Activated effector memory CD4-positive, alpha-beta T cell treated with anti-CD3 and anti-CD28 coated beads, Interleukin-2, amount 50 U/mL, for 16 hours (primary cell): ENCODE data around the gene FAM83F.
A peak's percentile ranks its signal among the peaks of the same experiment; 100 is the strongest.

Source experiments
- DNase-seq: peaks from one replicate; pipeline ENCODE4 v3.0.0-alpha.2; 2020

FAM83F gene

GRCh38 chr22:40039482-40040115 lies 44.8 kb downstream of the FAM83F start:
- no peak for DNase-seq

- no peak for DNase-seq
These were observed 46.2 kb downstream of the FAM83F start for GRCh38 chr22:40040927-40041326.

DNA sequence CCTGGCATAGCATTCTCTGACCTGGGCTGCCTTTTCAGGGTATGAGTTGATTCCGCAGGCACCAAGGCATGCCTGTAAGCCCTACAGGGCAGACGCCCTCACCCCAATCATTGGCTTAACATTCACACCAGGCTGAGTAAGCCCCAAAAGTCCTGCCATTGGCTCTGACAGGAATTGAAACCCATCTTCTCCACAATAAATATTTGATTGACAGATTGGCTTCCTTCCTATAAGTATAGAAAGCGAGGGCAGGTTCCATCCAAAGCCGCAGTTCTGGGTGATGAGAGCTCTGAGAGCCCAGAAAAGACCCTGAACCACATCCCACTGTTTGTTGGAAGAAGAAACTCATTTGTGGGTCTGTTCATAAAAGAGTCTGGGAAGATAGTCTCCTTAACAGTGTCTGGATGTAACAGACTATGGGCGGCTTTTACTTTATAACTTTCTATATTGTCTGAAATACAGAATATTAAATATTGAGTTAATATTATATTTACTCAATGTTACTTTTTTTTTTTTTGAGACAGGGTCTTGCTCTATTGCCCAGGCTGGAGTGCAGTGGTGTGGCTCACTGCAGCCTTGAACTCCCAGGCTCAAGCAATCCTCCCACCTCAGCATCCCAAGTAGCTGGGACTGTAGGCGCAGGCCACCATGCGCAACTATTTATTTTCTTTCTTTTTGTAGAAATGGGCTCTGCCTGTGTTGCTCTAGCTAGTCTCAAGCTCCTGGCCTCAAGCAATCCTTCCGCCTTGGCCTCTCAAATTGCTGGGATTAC lies 46.8 kb downstream of the FAM83F start:
- DNase-seq = peak; percentile 31

GRCh38 chr22:40042312-40042711 lies 47.6 kb downstream of the FAM83F start:
- DNase-seq = peak; percentile 13

DNA sequence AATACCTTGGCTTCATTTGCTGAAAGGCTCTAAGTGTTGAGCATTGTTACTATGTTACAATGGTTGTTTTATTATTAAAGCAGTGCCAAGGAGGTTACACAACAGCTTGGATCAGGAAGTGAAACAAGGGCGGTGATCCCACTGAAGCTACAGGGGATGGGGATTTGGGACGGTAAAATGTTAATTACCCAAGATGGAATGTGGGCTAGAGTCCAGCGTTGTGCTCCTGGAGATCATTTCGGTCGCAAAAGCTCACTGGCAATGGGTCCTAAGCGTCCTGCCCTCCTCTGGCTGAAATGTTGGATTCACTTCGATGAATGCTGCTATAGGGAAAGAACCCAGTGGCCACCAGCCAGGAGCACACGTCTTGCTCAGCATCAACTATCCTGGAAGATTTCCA lies 48.3 kb downstream of the FAM83F start:
- peak; percentile 45 for DNase-seq

- DNase-seq = peak; percentile 62
These were observed 49.0 kb downstream of the FAM83F start for GRCh38 chr22:40043793-40044101.

DNA sequence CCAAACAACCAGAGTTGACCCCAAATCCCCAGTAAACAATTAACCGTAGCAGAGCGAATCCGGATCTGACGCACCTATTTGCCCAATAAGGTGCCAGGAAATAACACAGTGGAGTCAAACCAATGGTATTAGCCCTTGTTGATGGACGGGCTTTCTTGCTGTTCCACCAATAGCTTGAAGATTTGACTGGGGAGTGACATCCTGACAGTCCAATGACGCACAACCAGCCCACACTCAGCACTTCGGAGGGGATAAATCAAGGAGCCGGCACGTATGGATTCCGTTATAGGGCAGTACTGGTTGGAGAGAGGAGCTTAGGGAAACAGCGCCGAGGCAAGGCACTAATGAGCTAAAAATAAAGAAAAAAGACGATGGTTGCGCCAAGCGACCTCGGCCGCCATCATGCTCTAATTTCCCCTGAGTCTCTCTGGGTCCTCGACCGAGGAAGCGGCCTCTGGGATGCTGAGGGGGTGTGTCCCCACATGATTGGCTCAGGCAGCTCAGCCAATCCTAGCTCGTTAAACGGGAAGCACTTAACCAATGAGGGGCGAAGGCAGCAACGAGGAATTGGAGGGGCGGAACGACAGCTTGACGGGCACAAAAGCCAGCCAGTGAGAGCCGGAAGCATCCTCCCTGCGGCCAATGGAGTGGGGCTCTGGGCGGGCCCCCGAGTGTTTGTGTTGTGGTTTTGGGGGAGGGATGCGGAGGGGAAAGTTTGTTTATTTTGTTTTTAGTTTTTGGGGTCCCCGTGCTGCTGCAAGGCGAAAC lies 49.5 kb downstream of the FAM83F start:
- peak; percentile 99 for DNase-seq

- peak; percentile 91 for DNase-seq
These were observed 50.4 kb downstream of the FAM83F start for GRCh38 chr22:40044870-40045834.

GRCh38 chr22:40046126-40046525 lies 51.4 kb downstream of the FAM83F start:
- DNase-seq = no peak

DNA sequence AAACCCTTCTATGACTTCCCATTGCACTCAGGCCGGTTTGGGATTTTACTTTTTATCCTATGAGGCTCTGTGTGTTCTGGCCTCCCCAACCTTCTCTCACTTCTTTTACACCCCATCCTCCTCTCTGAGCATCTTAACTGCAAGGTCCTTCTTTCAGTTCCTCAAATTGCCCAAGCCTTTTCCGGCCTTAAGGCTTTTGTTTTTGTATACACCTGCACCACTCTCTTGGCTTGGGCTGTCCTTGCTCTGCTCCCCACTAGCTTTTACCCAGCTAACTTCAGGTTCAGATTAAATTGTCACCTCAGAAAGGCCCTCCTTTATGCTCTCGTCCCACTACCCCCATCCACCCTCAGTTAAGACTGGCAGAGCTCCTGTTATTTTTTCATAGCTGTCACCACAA lies 55.5 kb downstream of the FAM83F start:
- no peak for DNase-seq

DNA sequence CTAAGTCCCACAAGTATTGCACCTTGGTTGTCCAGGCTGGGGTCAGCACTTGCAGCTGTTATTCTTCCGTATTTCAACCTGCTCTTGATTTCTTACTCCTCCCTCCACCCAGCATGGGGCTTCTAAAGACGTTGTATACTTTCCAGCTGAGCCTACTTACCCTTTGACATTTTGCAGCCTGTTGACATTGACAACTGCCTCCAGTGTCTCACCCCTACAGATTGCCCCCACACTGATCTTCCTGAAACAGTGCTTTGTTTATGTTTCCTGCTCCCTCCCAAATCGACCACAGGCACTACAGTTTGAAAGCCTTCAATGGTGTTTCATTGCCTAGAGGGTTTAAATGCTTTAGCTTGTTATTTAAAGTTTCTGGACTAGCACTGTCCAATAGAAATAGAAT lies 56.6 kb downstream of the FAM83F start:
- no peak for DNase-seq

DNA sequence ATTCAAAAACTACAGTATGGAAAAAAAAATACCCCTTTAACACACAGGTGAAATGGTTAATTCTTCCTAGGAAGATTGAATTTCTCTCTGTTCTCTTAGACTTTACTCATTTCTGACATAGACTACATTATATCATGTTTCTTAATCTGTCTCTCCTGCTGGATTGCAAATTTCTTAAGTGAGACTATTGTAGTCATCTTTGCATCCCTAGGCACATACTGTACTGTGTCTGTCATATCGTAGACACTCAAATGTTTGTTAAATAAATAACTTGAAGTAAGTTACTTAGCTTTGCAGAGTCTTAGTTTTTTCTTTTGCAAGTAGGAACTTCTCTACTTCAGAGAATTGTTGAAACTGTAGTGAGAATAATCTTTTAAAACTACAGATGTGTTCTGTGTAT lies 58.7 kb downstream of the FAM83F start:
- no peak for DNase-seq

GRCh38 chr22:40054486-40054885 lies 59.7 kb downstream of the FAM83F start:
- DNase-seq = no peak

DNA sequence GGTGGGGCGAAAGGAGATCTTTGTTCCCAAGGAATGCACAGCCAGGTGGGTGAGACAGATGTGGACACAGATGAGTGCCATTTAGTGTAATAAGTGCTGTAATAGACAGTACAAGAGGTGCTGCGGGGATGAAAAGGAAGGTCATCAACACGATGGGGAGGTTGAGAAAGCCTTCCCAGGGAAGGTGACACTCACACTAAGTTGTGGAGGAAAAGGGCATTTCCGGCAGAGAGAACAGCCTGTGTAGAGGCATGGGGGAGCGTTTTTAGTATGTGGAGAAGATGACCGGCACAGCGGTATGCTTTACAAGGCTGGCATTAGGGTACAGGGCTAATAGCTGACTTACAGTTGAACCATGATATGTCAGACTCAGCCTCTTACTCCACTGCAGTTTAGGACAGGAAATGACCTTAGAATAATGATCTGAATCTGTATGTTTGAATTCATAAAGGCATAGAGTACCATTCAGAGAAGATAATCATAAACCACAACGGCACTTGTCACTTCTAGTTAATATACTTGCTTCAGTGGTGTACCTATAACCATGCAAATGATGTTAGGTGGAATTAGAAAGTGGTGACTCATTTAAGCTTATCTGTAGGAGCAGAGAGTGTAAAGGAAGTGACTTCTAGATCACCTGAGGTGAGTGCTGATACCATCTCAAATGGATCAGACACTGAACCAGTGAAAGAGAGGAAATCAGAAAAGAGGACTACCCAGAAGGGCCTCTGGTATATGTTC lies 60.6 kb downstream of the FAM83F start:
- peak; percentile 68 for DNase-seq

GRCh38 chr22:40056154-40056553 lies 61.4 kb downstream of the FAM83F start:
- no peak for DNase-seq

DNA sequence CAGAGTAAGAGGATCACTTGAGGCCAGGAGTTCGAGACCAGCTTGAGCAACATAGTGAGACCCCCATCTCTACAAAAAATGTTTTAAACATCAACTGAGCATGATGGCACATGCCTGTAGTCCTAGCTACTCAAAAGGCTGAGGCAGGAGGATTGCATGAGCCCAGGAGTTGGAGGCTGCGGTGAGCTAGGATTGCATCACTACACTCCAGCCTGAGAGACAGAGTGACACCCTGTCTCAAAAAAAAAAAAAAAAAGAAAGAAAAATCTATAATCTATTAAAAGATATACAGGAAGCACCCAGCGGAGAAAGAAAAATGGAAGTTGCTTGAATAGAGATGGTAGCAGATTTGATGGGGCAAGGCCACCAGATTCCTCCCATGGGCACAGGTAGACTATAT lies 61.8 kb downstream of the FAM83F start:
- no peak for DNase-seq

DNA sequence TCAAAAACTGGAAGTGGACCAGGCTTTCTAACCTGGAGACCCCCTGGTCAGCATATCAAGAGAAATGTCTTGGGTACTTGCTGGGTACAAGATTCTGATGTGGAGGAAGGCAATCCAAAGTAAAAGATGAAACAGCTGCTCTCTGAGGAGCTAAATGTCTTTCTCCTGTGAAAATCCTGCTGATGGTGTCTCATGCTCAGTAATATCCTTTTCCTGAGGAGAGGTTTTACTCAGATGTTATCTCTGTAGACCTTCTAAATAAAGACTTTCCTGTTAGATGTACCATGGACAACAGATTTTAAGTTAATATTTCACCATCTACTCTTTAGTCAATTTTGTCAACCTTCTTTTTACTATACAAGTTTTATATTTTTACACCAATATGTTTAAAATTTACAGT lies 62.9 kb downstream of the FAM83F start:
- DNase-seq = no peak

GRCh38 chr22:40058265-40058664 lies 63.5 kb downstream of the FAM83F start:
- no peak for DNase-seq

GRCh38 chr22:40065981-40066380 lies 71.2 kb downstream of the FAM83F start:
- DNase-seq = no peak

DNA sequence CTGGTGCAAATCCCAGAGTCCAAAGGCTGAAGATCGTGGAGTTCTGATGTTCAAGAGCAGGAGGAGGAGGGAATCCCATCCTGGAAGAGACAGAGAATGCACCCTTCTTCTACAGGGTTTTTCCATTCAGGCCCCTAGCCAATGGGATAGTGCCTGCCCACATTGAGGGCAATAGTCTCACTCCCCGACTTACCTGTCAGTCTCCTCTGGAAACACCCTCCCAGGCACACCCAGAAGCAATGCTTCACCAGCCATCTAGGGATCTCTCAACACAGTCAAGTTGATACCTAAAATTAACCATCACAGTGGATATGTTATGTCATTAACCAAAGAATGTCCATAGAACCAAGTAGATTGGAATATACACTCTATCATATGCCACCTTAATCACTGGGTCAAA lies 72.9 kb downstream of the FAM83F start:
- no peak for DNase-seq

DNA sequence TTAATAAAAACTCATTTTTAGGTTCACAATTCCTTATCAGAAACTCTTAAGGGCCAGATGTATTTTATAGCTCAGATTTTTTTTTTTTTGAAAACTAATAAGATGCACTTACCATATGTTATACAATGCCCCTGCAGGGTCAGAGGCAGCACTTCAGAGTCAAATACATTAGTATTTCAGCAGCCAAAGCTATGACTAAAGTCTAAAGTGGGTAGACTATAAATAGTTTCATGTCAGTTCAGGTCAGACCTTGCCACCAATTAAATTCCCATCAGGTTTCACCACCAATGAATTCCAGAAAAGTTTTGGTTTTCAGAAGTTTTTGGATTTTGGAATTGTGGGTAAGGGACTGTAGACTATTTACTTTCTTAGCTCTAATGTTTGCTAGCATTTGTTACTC lies 75.9 kb downstream of the FAM83F start:
- no peak for DNase-seq

DNA sequence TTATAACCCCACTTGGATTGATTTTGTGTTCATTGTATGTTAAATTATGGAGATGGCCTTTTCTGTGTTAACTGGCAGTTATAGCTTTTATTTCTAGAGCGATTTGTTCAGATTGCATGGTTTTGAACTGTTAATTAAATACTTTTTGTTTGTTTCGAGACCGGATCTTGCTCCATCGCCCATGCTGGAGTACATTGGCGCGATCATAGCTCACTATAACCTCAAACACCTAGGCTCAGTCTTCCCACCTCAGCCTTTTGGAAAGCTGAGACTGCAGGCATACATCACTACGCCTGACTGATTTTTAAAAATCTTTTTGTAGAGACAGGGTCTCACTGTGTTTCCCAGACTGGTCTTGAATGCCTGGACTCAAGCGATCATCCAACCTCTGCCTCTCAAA lies 77.0 kb downstream of the FAM83F start:
- no peak for DNase-seq
